ENCODE results near the gene ABCG5.

GRCh38 chr2:43810888-43811287 lies 27.8 kb downstream of the ABCG5 start:
- TF ChIP-seq, protein P1, sequence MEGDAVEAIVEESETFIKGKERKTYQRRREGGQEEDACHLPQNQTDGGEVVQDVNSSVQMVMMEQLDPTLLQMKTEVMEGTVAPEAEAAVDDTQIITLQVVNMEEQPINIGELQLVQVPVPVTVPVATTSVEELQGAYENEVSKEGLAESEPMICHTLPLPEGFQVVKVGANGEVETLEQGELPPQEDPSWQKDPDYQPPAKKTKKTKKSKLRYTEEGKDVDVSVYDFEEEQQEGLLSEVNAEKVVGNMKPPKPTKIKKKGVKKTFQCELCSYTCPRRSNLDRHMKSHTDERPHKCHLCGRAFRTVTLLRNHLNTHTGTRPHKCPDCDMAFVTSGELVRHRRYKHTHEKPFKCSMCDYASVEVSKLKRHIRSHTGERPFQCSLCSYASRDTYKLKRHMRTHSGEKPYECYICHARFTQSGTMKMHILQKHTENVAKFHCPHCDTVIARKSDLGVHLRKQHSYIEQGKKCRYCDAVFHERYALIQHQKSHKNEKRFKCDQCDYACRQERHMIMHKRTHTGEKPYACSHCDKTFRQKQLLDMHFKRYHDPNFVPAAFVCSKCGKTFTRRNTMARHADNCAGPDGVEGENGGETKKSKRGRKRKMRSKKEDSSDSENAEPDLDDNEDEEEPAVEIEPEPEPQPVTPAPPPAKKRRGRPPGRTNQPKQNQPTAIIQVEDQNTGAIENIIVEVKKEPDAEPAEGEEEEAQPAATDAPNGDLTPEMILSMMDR (IDR thresholded peaks at IDR 0.05; ENCODE audit: low read length) = no peak
- TF ChIP-seq EZH2 (optimal IDR thresholded peaks at IDR 0.05; ENCODE audit: low read depth, low read length) = no peak

Data from MM.1S (cell line).